ENCODE results near the gene FYTTD1.

DNA sequence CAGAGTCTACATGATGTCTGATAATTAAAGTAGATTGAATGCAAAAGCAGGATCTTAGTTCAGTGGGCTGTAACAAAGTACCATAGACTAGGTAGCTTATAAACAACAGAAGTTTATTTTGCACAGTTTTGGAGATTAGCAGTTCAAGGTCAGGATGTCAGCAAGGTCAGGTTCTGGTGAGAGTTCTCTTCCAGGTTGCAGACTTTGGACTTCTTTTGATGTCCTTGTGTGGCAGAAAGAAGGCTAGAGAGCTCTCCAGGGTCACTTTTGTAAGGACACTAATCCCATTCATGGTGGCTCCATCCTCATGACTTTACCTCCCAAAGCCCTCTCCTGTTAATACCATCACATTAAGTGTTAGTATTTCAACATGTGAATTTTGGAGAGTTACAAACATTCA, 12.1 kb downstream of the FYTTD1 start:
- TF ChIP-seq, protein P1, sequence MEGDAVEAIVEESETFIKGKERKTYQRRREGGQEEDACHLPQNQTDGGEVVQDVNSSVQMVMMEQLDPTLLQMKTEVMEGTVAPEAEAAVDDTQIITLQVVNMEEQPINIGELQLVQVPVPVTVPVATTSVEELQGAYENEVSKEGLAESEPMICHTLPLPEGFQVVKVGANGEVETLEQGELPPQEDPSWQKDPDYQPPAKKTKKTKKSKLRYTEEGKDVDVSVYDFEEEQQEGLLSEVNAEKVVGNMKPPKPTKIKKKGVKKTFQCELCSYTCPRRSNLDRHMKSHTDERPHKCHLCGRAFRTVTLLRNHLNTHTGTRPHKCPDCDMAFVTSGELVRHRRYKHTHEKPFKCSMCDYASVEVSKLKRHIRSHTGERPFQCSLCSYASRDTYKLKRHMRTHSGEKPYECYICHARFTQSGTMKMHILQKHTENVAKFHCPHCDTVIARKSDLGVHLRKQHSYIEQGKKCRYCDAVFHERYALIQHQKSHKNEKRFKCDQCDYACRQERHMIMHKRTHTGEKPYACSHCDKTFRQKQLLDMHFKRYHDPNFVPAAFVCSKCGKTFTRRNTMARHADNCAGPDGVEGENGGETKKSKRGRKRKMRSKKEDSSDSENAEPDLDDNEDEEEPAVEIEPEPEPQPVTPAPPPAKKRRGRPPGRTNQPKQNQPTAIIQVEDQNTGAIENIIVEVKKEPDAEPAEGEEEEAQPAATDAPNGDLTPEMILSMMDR (IDR thresholded peaks at IDR 0.05; ENCODE audit: low read depth, low read length) = no peak
- TF ChIP-seq, protein P2, sequence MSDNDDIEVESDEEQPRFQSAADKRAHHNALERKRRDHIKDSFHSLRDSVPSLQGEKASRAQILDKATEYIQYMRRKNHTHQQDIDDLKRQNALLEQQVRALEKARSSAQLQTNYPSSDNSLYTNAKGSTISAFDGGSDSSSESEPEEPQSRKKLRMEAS (IDR thresholded peaks at IDR 0.05; ENCODE audit: low read depth, low read length) = no peak
